ENCODE results near the gene RAI1. TPM values are rescaled to one million over a fixed set of nuclear protein-coding genes. Genes with fewer than 3 reads are reported as not detected.
"Not testable (repeated sequence)": the region's sequence is repeated elsewhere in the genome, so short reads cannot be mapped to it uniquely, and the experiment has no call there.

The RAI1 gene
- total RNA-seq, 1 experiment from 2014 or later: 86.3 TPM

DNA sequence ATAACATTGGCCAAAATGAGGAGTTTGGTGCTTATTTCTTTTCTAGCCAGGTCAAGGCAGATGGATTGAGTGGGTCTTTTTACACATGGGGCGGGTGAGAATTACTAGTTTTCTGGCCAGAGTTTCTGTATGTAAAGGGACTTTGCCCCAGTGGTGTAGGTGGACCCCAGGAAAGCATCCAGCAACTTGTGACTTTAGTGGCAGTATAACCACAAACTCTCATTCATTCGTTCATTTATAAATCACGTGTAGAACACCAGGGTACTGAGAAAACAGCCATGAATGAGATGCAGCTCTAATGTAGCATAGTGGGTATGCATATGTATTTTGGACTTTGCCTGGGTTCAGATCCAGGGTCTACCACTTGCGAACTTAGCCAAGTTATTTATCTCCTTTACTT is 8.1 kb downstream of the RAI1 start:
- no peaks in the 10 kb centered on the region for H3K9me2 ChIP-seq (ENCODE audit: insufficient read depth)
- H3K4me2 ChIP-seq: peak overlapping the region; percentile 88; the same call in 1 of the 2 replicates
- TF ChIP-seq EZH2 (IDR thresholded peaks at IDR 0.05; ENCODE audit: low read depth): no peak
- TF ChIP-seq, protein P1, sequence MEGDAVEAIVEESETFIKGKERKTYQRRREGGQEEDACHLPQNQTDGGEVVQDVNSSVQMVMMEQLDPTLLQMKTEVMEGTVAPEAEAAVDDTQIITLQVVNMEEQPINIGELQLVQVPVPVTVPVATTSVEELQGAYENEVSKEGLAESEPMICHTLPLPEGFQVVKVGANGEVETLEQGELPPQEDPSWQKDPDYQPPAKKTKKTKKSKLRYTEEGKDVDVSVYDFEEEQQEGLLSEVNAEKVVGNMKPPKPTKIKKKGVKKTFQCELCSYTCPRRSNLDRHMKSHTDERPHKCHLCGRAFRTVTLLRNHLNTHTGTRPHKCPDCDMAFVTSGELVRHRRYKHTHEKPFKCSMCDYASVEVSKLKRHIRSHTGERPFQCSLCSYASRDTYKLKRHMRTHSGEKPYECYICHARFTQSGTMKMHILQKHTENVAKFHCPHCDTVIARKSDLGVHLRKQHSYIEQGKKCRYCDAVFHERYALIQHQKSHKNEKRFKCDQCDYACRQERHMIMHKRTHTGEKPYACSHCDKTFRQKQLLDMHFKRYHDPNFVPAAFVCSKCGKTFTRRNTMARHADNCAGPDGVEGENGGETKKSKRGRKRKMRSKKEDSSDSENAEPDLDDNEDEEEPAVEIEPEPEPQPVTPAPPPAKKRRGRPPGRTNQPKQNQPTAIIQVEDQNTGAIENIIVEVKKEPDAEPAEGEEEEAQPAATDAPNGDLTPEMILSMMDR (conservative IDR thresholded peaks at IDR 0.05): no peak
- no peak overlapping the region for H3K4me3 ChIP-seq
- 0 out of 2 replicates have a peak, but pooled peaks cover 6% of the 10 kb centered on the region for H4K20me1 ChIP-seq (ENCODE audit: insufficient read depth)
- H3K27ac ChIP-seq: no peak overlapping the region
- no peak overlapping the region for H2AFZ ChIP-seq
- H3K27me3 ChIP-seq (ENCODE audit: insufficient read depth, low read depth): no peaks in the 10 kb centered on the region
- H3K36me3 ChIP-seq (ENCODE audit: low read depth): 0 out of 2 replicates have a peak, but pooled peaks cover 7% of the 10 kb centered on the region
- H3F3A ChIP-seq (ENCODE audit: insufficient read depth, low read depth): peaks cover 77% of the 10 kb centered on the region
- CTCF ChIA-PET: no interaction called here
- peaks cover 94% of the 10 kb centered on the region for H3K79me2 ChIP-seq (ENCODE audit: low read depth)
- no peaks in the 10 kb centered on the region for H3K9me3 ChIP-seq (ENCODE audit: insufficient read depth, low read depth)
- POLR2A ChIA-PET (ENCODE audit: unreplicated experiment): no interaction called here
- peaks cover 98% of the 10 kb centered on the region for H3K4me1 ChIP-seq (replicated peaks; ENCODE audit: insufficient read depth)
- intact Hi-C loops (cut with micrococcal nuclease; ENCODE audit: unreplicated experiment): loop anchor here (5.0 kb wide), 1 partner anchor 283 kb away; the partner anchor contains the start of genes DRC3 and TOM1L2
- DNase-seq: no peak
- BruUV-seq (replicated peaks): no TSS peak

DNA sequence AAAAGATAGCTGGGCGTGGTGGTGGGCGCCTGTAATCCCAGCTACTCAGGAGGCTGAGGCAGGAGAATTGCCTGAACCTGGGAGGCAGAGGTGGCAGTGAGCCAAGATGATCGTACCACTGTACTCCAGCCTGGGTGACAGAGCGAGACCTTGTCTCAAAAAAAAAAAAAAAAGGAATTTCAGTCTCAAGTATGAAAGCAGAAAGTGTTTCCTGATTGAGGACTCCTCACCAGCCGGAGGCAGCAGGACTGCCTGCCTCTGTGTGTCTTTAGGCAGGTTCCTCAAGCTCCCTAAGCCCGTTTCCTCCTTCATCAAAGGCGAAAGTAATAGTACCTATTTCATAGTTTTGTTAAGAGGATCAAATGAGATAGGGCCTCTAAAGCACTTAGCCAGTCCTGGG is 9.0 kb downstream of the RAI1 start:
- Histone ChIP-seq H3F3A (ENCODE audit: insufficient read depth, low read depth) (peaks cover 71% of the 10 kb centered on the region), H3K79me2 (ENCODE audit: low read depth) (peaks cover 90% of the 10 kb centered on the region), H3K4me1 (replicated peaks; ENCODE audit: insufficient read depth) (peaks cover 93% of the 10 kb centered on the region), H3K27ac (peak overlapping the region; percentile 94), H3K4me2 (peak overlapping the region; percentile 88)
- CTCF ChIA-PET: interaction anchor here (0.5 to 0.7 kb wide), 3 partner anchors 8 to 49 kb away, joined by 4 to 9 read pairs (median 8); no protein-coding TSS in a partner anchor
- H4K20me1 ChIP-seq (ENCODE audit: insufficient read depth); H3K36me3 ChIP-seq (ENCODE audit: low read depth); H3K9me2 ChIP-seq (ENCODE audit: insufficient read depth); H3K9me3 ChIP-seq (ENCODE audit: insufficient read depth, low read depth); H3K27me3 ChIP-seq (ENCODE audit: insufficient read depth, low read depth); H2AFZ ChIP-seq; BruUV-seq (replicated peaks); intact Hi-C loops (cut with micrococcal nuclease; ENCODE audit: unreplicated experiment); H3K4me3 ChIP-seq: not testable (repeated sequence)
- POLR2A ChIA-PET (ENCODE audit: unreplicated experiment): interaction anchor here (0.6 to 0.7 kb wide), 2 partner anchors 103 to 1193 kb away, joined by 5 to 6 read pairs; no protein-coding TSS in a partner anchor
- DNase-seq: peak in 1 of 2 experiments; percentile 56

DNA sequence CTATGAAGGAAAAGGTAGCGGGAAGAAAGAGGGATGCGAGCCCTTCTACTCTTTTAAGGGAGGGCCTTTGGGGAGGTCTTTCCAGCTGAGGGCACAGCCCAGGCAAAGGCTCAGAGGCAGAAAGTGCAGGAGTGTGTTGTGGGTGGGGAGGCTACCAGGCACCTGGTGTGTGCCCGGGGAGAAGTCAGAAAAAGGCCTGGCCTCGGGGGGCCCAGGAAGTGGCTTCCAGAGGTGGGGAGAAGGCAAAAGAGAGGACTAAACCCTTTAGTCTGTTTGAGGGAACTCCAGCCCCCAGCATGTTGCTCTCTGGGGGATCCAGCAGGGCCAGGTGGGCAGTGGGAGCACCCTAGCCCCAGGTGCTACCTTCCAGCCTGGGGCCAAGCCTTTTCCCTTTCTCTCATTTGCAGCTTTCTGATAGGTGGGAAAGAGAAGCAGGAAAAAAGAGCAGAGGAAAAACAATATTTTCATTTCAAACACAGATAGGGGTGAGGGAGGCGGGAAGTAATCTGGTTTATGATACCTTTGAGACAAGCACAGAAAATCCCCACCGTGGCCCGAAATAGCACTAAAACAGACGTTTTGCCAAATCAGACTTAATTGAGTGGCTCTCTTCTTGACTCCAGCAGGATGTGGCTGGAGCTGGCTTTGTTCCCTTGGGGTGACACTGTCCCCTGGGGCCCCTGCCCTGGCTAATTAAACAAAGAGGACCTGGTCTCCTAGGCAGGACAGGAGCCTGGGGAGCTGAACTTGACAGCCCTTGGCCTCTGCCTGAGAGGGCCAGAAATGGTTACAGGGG is 10.4 kb downstream of the RAI1 start:
- ChIA-PET POLR2A (ENCODE audit: unreplicated experiment) (no interaction called here), CTCF (no interaction called here)
- H2AFZ ChIP-seq: no peak overlapping the region
- H3K36me3 ChIP-seq (ENCODE audit: low read depth): 0 out of 2 replicates have a peak, but pooled peaks cover 7% of the 10 kb centered on the region
- intact Hi-C loops (cut with micrococcal nuclease; ENCODE audit: unreplicated experiment): no loop called here
- BruUV-seq (replicated peaks): no TSS peak
- peaks cover 13% of the 10 kb centered on the region for H4K20me1 ChIP-seq (ENCODE audit: insufficient read depth)
- H3K27me3 ChIP-seq (ENCODE audit: insufficient read depth, low read depth): no peaks in the 10 kb centered on the region
- peaks cover 93% of the 10 kb centered on the region for H3K4me1 ChIP-seq (replicated peaks; ENCODE audit: insufficient read depth)
- peak overlapping the region; percentile 12; the same call in 1 of the 2 replicates for H3K4me3 ChIP-seq
- H3K27ac ChIP-seq: peak overlapping the region; percentile 94
- H3K9me3 ChIP-seq (ENCODE audit: insufficient read depth, low read depth): no peaks in the 10 kb centered on the region
- H3F3A ChIP-seq (ENCODE audit: insufficient read depth, low read depth): peaks cover 59% of the 10 kb centered on the region
- H3K79me2 ChIP-seq (ENCODE audit: low read depth): peaks cover 94% of the 10 kb centered on the region
- H3K4me2 ChIP-seq: peak overlapping the region; percentile 88
- TF ChIP-seq, protein P1 (conservative IDR thresholded peaks at IDR 0.05): no peak
- no peak for TF ChIP-seq EZH2 (IDR thresholded peaks at IDR 0.05; ENCODE audit: low read depth)
- peak in 1 of 2 experiments; percentile 27 for DNase-seq
- H3K9me2 ChIP-seq (ENCODE audit: insufficient read depth): no peaks in the 10 kb centered on the region

Data from PC-9 (cell line).